Activated CD8-positive, alpha-beta T cell treated with anti-CD3 and anti-CD28 coated beads for 36 hours (primary cell): ENCODE results near the gene DBF4B. TPM values are rescaled to one million over a fixed set of nuclear protein-coding genes. Genes with fewer than 3 reads are reported as not detected.

Experiments
- ATAC-seq: fragments of 200-7000 bp; cut with Tn5 transposase; one replicate; pipeline ENCODE4 v1.10.0; 2021; ENCODE audit warnings: mild to moderate bottlenecking, moderate library complexity
- CTCF ChIA-PET: fragments of 350-600 bp; sonication (Branson Sonifier 250); formaldehyde crosslinking; loops from one replicate; lab custom pipeline; 2021; ENCODE audit warnings: antibody characterized with exemption; lab: Charles Lee
- POLR2A ChIA-PET: fragments of 350-600 bp; sonication (Branson Sonifier 250); formaldehyde crosslinking; loops from one replicate; lab custom pipeline; 2021; ENCODE audit warnings: antibody characterized with exemption; lab: Charles Lee
- DNase-seq: peaks from one replicate; pipeline ENCODE4 v3.0.0-alpha.2; 2020
- H3K27ac Mint-ChIP-seq: one replicate; pipeline ENCODE4 v1.8.0; 2021; ENCODE audit warnings: mild to moderate bottlenecking, mixed read lengths
- H3K27me3 Mint-ChIP-seq: one replicate; pipeline ENCODE4 v1.8.0; 2021; ENCODE audit warnings: mixed read lengths
- H3K36me3 Mint-ChIP-seq: one replicate; pipeline ENCODE4 v1.8.0; 2021; ENCODE audit warnings: low read depth, mixed read lengths
- H3K4me1 Mint-ChIP-seq: one replicate; pipeline ENCODE4 v1.8.0; 2021; ENCODE audit warnings: low read depth, mixed read lengths
- H3K4me3 Mint-ChIP-seq: one replicate; pipeline ENCODE4 v1.8.0; 2021; ENCODE audit warnings: mild to moderate bottlenecking, moderate library complexity, mixed read lengths
- H3K9me3 Mint-ChIP-seq: one replicate; pipeline ENCODE4 v1.8.0; 2021; ENCODE audit warnings: mixed read lengths
- intact Hi-C: fragments of 100-400 bp; cut with micrococcal nuclease; formaldehyde crosslinking; loops from one replicate; pipeline ENCODE4 v1.10.0; 2022
- total RNA-seq, 2 experiments: library from RNA; stranded (reverse); gene quantifications; one replicate each; pipeline ENCODE4 v1.2.3, GENCODE V29; 2021
- TF ChIP-seq, protein P1 (sequence below): fragments of 200-600 bp; IDR thresholded peaks from one replicate; pipeline ENCODE4 v1.8.0; 2022; ENCODE audit warnings: antibody characterized with exemption, mild to moderate bottlenecking

Gene DBF4B
- total RNA-seq, 2 experiments from 2014 or later = 23.3 to 25.5 TPM

DNA sequence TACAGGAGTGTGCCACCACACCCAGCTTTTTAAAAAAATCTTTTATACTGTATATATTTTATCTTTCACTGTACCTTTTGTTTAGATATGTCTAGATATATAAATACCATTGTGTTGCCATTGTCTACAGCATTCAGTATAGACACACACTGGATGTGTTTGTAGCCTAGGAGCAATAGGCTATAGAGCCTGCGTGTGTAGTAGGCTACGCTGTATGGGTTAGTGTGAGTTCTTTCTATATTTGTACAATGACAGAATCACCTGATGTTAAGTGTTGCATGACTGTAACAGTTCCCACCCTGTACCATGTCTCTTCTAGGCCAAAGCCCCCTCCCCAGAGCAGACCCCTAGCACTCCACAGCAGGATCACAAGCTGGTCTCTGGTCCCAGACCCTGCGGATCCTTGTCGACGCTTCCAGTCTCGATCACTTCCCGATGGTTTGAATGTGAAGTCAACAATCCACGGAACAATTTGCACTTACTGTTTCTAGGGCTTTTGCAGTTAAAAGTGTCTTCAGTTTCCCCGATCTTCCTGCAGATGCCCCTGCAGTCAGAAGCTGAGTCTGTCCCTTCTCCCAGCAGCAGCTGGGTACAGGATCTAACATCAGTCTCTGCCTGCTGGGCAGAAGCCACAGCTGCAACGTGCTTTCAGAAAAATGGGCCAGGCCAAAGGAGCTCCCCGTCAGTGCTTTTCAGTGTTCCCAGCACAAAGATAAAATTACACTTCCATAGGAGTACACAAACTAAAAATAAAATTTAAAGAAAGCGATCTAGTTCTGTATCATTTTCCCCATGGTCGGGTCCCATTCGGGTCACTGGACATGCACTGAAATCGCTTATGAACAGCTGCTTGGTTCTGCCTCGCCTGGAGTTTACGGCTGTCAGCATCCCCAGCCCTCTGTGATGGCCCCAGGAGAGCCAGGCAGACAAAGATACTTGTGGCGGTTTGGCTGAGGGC, 85.7 kb downstream of the DBF4B start:
- CTCF ChIA-PET = interaction anchor here (0.7 to 1.4 kb wide), 4 partner anchors 14 to 126 kb away, joined by 3 to 4 read pairs (median 3); no protein-coding TSS in a partner anchor
- TF ChIP-seq, protein P1, sequence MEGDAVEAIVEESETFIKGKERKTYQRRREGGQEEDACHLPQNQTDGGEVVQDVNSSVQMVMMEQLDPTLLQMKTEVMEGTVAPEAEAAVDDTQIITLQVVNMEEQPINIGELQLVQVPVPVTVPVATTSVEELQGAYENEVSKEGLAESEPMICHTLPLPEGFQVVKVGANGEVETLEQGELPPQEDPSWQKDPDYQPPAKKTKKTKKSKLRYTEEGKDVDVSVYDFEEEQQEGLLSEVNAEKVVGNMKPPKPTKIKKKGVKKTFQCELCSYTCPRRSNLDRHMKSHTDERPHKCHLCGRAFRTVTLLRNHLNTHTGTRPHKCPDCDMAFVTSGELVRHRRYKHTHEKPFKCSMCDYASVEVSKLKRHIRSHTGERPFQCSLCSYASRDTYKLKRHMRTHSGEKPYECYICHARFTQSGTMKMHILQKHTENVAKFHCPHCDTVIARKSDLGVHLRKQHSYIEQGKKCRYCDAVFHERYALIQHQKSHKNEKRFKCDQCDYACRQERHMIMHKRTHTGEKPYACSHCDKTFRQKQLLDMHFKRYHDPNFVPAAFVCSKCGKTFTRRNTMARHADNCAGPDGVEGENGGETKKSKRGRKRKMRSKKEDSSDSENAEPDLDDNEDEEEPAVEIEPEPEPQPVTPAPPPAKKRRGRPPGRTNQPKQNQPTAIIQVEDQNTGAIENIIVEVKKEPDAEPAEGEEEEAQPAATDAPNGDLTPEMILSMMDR = no peak
- Mint-ChIP-seq H3K27me3 (no peaks in the 10 kb centered on the region), H3K4me3 (no peak overlapping the region), H3K4me1 (peaks cover 4% of the 10 kb centered on the region), H3K36me3 (no peaks in the 10 kb centered on the region), H3K9me3 (no peaks in the 10 kb centered on the region), H3K27ac (no peak overlapping the region)
- POLR2A ChIA-PET = no interaction called here
- intact Hi-C loops = no loop called here
- DNase-seq (no peak), ATAC-seq (no peak)

DNA sequence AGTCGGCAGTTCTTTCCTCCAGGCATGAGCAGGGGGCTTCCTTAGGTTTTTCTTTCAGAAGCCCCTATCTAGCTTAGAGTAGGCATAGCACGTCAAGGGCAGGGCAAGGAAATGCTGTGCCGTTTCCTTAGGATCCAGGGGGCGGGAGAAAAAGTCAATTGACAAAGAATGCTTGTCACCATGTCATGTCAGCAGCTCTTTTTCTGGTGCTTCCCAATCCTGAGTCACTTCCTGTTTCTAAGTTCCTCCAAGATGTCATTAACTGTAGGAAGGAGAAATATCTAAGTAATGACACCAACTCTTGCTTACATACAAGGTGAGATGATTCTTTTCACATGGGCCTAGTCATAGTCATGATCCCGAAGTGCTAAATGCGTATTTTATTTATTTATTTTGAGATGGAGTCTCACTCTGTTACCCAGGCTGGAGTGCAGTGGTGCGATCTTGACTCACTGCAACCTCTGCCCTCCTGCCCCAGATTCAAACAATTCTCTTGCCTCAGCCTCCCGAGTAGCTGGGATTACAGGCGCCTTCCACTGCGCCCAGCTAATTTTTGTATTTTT, 86.5 kb downstream of the DBF4B start:
- ATAC-seq (peak; percentile 24), DNase-seq (no peak)
- H3K9me3 Mint-ChIP-seq = no peaks in the 10 kb centered on the region
- H3K27me3 Mint-ChIP-seq = no peaks in the 10 kb centered on the region
- no peak overlapping the region for H3K4me3 Mint-ChIP-seq
- intact Hi-C loops = no loop called here
- ChIA-PET CTCF (interaction anchor here (0.7 to 1.4 kb wide), 3 partner anchors 19 to 125 kb away, joined by 3 to 4 read pairs (median 3); no protein-coding TSS in a partner anchor), POLR2A (no interaction called here)
- TF ChIP-seq, protein P1 = no peak
- H3K4me1 Mint-ChIP-seq = peaks cover 4% of the 10 kb centered on the region
- H3K36me3 Mint-ChIP-seq = no peaks in the 10 kb centered on the region
- H3K27ac Mint-ChIP-seq = no peak overlapping the region

DNA sequence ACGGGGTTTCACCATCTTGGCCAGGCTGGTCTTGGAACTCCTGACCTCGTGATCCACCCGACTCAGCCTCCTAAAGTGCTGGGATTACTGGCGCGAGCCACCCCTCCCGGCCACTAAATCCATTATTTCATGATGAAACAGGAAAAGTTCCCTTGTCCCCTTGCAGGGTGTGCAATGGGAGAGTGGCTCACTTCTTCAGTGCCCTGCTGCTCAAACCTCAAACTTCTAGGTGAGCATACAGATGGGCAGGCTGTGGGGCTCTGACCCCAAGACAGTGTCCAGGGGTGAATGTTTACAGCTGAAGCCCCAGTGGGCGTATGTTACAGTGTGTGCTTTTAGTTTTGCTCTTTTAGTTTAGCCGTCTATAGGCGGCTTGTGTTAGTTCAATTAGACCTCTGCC, 87.0 kb downstream of the DBF4B start:
- H3K9me3 Mint-ChIP-seq = no peaks in the 10 kb centered on the region

DNA sequence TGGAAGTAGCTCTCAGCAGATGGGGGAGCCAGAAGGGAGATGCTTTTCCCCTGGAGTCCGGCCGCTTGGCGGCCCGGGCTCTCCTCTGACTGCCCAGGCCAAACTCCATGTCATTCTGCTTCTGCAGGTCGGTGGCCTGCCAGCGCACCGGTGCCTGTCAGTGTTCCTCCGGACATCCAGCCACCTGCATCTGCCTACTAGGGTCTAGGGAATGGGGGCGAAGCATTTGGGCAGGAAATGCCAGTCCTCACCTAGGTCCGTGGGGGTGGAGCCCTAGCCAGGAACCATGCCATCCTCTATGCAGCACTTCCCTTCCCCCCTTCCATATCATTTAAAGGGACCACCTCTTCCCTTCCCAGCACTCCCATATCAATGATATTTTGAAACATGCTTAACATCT, 87.5 kb downstream of the DBF4B start:
- DNase-seq (no peak), ATAC-seq (no peak)
- no peaks in the 10 kb centered on the region for H3K9me3 Mint-ChIP-seq
- no peak overlapping the region for H3K4me3 Mint-ChIP-seq
- no peaks in the 10 kb centered on the region for H3K36me3 Mint-ChIP-seq
- POLR2A ChIA-PET = no interaction called here
- H3K4me1 Mint-ChIP-seq = peaks cover 4% of the 10 kb centered on the region
- H3K27me3 Mint-ChIP-seq = no peaks in the 10 kb centered on the region
- no peak overlapping the region for H3K27ac Mint-ChIP-seq
- intact Hi-C loops = no loop called here
- CTCF ChIA-PET = no interaction called here
- TF ChIP-seq, protein P1 = no peak

More for the DNA sequence above, 87.0 kb downstream of the DBF4B start:
- no peak overlapping the region for H3K4me3 Mint-ChIP-seq
- TF ChIP-seq, protein P1 = no peak
- DNase-seq (no peak), ATAC-seq (no peak)
- POLR2A ChIA-PET = no interaction called here
- intact Hi-C loops = no loop called here
- CTCF ChIA-PET = interaction anchor here (1.4 kb wide), 1 partner anchor 20 kb away, joined by 4 read pairs; no protein-coding TSS in a partner anchor
- no peaks in the 10 kb centered on the region for H3K27me3 Mint-ChIP-seq
- no peaks in the 10 kb centered on the region for H3K36me3 Mint-ChIP-seq
- no peak overlapping the region for H3K27ac Mint-ChIP-seq
- peaks cover 4% of the 10 kb centered on the region for H3K4me1 Mint-ChIP-seq

DNA sequence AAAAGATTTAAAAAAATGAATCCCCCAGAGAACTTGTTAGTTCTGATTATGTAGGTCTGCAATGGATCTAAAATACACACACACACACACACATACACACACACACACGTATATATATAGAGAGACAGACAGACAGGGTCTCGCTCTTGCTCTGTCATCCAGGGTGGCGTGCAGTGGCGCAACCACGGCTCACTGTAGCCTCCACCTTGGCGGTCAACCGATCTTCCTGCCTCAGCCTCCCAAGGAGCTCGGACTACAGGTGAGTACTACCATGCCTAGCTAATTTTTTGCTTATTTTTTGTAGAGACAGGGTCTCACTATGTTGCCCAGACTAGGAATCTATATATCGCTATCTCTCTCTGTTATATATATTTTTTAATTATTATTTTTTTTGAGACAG, 88.3 kb downstream of the DBF4B start:
- CTCF ChIA-PET = interaction anchor here (3.0 kb wide), 1 partner anchor 18 kb away, joined by 26 read pairs; no protein-coding TSS in a partner anchor
- intact Hi-C loops = no loop called here
- TF ChIP-seq, protein P1 = no peak

More for the DNA sequence above, 88.3 kb downstream of the DBF4B start:
- no peak for ATAC-seq
- H3K9me3 Mint-ChIP-seq = no peaks in the 10 kb centered on the region
- no peak overlapping the region for H3K4me3 Mint-ChIP-seq
- H3K27me3 Mint-ChIP-seq = no peaks in the 10 kb centered on the region
- DNase-seq = no peak
- peaks cover 4% of the 10 kb centered on the region for H3K4me1 Mint-ChIP-seq
- POLR2A ChIA-PET = interaction anchor here (1.2 kb wide), 1 partner anchor 12 kb away, joined by 3 read pairs; no protein-coding TSS in a partner anchor
- no peak overlapping the region for H3K27ac Mint-ChIP-seq
- H3K36me3 Mint-ChIP-seq = no peaks in the 10 kb centered on the region
